GM18502 (cell line): ENCODE results near the gene DNA2.

Source experiments
- ATAC-seq: cut with Tn5 transposase; IDR thresholded peaks from one replicate; pipeline ENCODE4 v1.9.1; 2021; ENCODE audit warnings: mild to moderate bottlenecking; ENCODE audit not compliant: unreplicated experiment, poor library complexity

The DNA2 gene

GRCh38 chr10:68366600-68366999, 105.2 kb downstream of the DNA2 start:
- ATAC-seq = no peak

DNA sequence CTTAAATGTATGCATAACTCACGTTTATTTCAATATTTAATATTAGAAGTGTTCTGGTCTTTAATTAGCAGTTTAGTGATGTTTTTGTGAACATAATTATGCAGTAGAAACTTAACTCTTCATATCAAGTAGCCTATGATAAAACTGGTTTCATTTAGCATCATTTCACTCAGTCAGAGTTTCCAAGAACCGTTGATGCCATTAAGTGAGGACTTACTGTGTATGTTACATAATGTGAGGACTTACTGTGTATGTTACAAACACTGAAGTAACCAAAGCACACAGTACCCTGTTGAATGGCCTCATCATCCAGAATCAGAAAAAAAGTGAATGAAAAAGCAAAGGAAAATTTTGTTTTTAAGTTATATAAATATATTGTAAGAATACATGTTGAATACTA, 106.2 kb downstream of the DNA2 start:
- no peak for ATAC-seq

- ATAC-seq = no peak
These were observed 107.5 kb downstream of the DNA2 start for GRCh38 chr10:68364101-68364886.
